GM12872 (cell line): ENCODE results near the gene ADCY6.

ENCODE experiments used
- CTCF ChIP-seq: IDR thresholded peaks from 3 replicates; pipeline ENCODE4 v1.5.1; 2011; ENCODE audit warnings: low read depth, mild to moderate bottlenecking, low read length, moderate library complexity; ENCODE audit not compliant: insufficient read depth

The ADCY6 gene

GRCh38 chr12:48780381-48781025 is 8.4 kb downstream of the ADCY6 start:
- no peak for TF ChIP-seq CTCF

- no peak for TF ChIP-seq CTCF
These were observed 9.0 kb downstream of the ADCY6 start for GRCh38 chr12:48779869-48780268.

- TF ChIP-seq CTCF: no peak
These were observed 11.1 kb downstream of the ADCY6 start for GRCh38 chr12:48777501-48778400.

GRCh38 chr12:48776956-48777355 is 11.9 kb downstream of the ADCY6 start:
- no peak for TF ChIP-seq CTCF

- no peak for TF ChIP-seq CTCF
These were observed 12.8 kb downstream of the ADCY6 start for GRCh38 chr12:48775991-48776649.

- TF ChIP-seq CTCF: no peak
These were observed 13.6 kb downstream of the ADCY6 start for GRCh38 chr12:48775299-48775698.

- TF ChIP-seq CTCF: no peak
These were observed 14.4 kb downstream of the ADCY6 start for GRCh38 chr12:48774516-48774915.
